ENCODE data around the gene TM9SF3. TPM values are rescaled to one million over a fixed set of nuclear protein-coding genes. Genes with fewer than 3 reads are reported as not detected.
"Not testable (repeated sequence)": the region's sequence is repeated elsewhere in the genome, so short reads cannot be mapped to it uniquely, and the experiment has no call there.

Gene TM9SF3
- total RNA-seq, 1 donor from 2014 or later, result 86.1 TPM

GRCh38 chr10:96588060-96588554, 1.3 kb upstream of the TM9SF3 start:
- Mint-ChIP-seq H3K9me3 (no peaks in the 10 kb centered on the region), H3K36me3 (ENCODE audit: low read depth) (peaks cover 8% of the 10 kb centered on the region), H3K4me3 (no peak overlapping the region), H3K27me3 (peaks cover 18% of the 10 kb centered on the region), H3K27ac (no peak overlapping the region), H3K4me1 (peaks cover 22% of the 10 kb centered on the region)
- intact Hi-C loops (cut with micrococcal nuclease), result loop anchor here (2.0 to 10.0 kb wide), 7 partner anchors 21 to 1057 kb away; partner anchors contain the start of genes ARHGAP19, PI4K2A, PIK3AP1 and TCTN3
- DNase-seq, result peak; percentile 61

DNA sequence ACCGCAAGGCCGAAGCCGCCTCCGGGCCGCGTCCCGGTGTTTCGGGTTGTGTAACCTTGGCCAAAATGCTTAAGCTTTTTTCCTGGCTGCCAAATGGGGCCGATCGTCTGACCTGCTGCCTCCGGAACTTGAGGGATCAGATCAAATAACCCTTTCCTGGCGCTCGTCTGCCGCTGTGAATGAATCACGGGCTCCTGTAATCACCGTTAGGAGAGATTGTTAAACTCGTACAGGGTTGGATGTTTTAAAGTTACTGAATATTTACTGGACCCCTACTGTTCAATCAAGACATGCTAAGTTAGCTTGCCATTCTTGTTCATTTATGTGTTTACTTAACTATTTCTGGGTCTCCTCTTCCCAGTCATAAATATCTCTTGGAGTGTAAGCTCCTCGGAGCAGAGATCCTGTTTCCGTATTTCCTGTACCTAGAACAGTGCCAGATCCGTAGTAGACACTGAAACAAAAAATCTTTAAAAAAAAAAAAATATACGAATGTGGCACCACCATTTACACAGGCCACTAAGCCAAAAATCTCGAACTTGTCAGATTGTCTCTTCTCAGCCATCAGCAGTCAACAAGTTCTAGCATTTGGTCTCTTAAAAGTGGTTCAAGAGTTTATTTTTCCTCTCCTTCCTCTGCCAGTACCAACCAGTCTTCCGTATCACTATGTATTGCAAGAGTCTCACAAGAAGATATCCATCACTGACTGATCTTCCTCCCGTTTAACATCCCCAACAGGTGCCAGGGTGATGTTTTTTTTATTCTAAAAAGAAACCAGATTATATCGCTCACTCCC, 650 bp upstream of the TM9SF3 start:
- DNase-seq, result peak; percentile 61
- intact Hi-C loops (cut with micrococcal nuclease), result loop anchor here (2.0 to 10.0 kb wide), 8 partner anchors 21 to 1057 kb away; partner anchors contain the start of genes ARHGAP19, PI4K2A, PIK3AP1 and TCTN3
- Mint-ChIP-seq H3K4me3 (no peak overlapping the region), H3K27ac (peak overlapping the region; percentile 91), H3K36me3 (ENCODE audit: low read depth) (peaks cover 9% of the 10 kb centered on the region), H3K4me1 (peaks cover 22% of the 10 kb centered on the region), H3K27me3 (peaks cover 16% of the 10 kb centered on the region), H3K9me3 (no peaks in the 10 kb centered on the region)

DNA sequence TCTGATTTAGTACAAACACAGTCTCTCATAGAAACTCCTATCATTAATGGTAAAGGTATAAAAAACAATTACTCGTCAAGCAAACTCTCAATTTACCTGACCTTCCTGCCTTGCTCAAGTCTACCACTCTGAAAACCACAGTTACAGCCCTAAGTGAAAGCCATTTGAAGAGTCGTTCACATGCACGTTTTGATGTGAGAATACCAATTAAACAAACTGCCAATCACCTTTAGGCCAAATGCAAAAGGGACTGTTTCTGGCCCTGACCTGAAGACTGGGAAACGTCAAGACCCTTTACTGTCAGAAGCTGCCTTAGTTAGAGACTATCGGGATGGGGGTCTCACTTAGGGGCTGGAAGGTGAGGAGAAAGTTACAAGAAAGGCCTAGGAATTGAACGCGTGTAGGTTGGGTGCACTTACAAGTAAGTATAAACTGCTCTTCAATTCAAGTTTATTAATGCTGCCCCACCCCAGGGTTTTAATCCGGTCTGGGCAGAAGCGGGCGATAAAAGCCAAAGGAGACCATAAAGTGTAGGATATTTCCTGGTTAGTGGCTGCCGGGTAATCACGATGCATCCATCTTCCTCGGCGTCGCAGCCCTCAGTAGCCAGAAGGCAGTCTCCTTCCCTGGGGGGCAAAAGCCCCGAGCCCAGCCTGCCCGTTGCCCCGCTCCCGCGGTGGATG, 935 bp downstream of the TM9SF3 start:
- peak overlapping the region; percentile 91 for H3K27ac Mint-ChIP-seq
- peaks cover 8% of the 10 kb centered on the region for H3K27me3 Mint-ChIP-seq
- peak; percentile 76 for DNase-seq
- peaks cover 26% of the 10 kb centered on the region for H3K4me1 Mint-ChIP-seq
- no peaks in the 10 kb centered on the region for H3K9me3 Mint-ChIP-seq
- intact Hi-C loops (cut with micrococcal nuclease), result loop anchor here (2.0 to 10.0 kb wide), 6 partner anchors 74 to 1059 kb away; partner anchors contain the start of genes ARHGAP19, PI4K2A, PIK3AP1 and TCTN3
- H3K4me3 Mint-ChIP-seq, result peak overlapping the region; percentile 93
- peaks cover 9% of the 10 kb centered on the region for H3K36me3 Mint-ChIP-seq (ENCODE audit: low read depth)

DNA sequence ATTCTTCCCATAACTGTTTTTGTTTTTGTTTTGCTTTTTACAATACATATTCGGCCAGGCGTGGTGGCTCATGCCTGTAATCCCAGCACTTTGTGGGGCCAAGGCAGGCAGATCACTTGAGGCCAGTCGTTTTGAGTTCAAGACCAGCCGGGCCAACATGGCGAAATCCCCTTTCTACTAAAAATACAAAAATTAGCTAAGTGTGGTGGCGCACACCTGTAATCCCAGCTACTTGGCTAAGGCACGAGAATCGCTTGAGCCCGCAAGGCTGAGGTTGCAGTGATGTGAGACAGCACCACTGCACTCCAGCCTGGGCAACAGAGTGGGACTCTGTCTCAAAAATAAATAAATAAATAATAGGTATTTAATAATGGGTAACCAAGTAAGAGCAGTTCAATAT, 2.3 kb downstream of the TM9SF3 start:
- intact Hi-C loops (cut with micrococcal nuclease), result loop anchor here (10.0 kb wide), 2 partner anchors 140 to 1060 kb away; partner anchors contain the start of genes PI4K2A and PIK3AP1
- Mint-ChIP-seq H3K27me3 (peaks cover 3% of the 10 kb centered on the region), H3K4me1 (peaks cover 30% of the 10 kb centered on the region), H3K36me3 (ENCODE audit: low read depth) (peaks cover 13% of the 10 kb centered on the region), H3K9me3 (no peaks in the 10 kb centered on the region), H3K4me3 (no peak overlapping the region), H3K27ac (no peak overlapping the region)
- DNase-seq, result no peak

DNA sequence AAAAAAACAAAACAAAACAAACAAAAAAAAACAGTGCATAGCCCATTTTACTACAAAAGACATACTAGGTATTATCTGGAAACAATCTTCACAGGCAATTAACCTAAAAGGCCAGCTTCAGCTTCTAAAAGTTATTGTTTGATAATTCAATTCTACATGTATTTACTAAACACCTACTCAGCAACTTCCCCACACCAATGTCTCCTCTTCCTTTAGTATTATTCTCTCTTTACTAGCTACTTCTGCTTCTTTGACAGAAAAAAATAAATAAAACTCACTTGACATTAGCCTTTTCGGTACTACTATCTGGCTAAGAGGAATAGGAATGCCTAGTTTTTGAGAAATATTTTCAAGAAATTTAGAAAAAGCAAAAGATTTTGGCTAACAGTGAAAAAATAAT, 2.8 kb downstream of the TM9SF3 start:
- Mint-ChIP-seq H3K27me3 (peaks cover 3% of the 10 kb centered on the region), H3K9me3 (no peaks in the 10 kb centered on the region), H3K4me3 (no peak overlapping the region), H3K36me3 (ENCODE audit: low read depth) (peaks cover 13% of the 10 kb centered on the region), H3K27ac (no peak overlapping the region), H3K4me1 (peaks cover 30% of the 10 kb centered on the region)
- intact Hi-C loops (cut with micrococcal nuclease), result loop anchor here (10.0 kb wide), 2 partner anchors 141 to 1061 kb away; partner anchors contain the start of genes PI4K2A and PIK3AP1
- DNase-seq, result no peak

- DNase-seq, result no peak
- Mint-ChIP-seq H3K4me1 (peaks cover 32% of the 10 kb centered on the region), H3K36me3 (ENCODE audit: low read depth) (peaks cover 19% of the 10 kb centered on the region), H3K9me3 (no peaks in the 10 kb centered on the region), H3K4me3 (no peak overlapping the region), H3K27ac (no peak overlapping the region), H3K27me3 (no peaks in the 10 kb centered on the region)
- intact Hi-C loops (cut with micrococcal nuclease), result no loop called here
These were observed 7.7 kb downstream of the TM9SF3 start for GRCh38 chr10:96579133-96579532.

- intact Hi-C loops (cut with micrococcal nuclease), result no loop called here
- H3K27ac Mint-ChIP-seq, result no peak overlapping the region
- no peaks in the 10 kb centered on the region for H3K9me3 Mint-ChIP-seq
- no peak overlapping the region for H3K4me3 Mint-ChIP-seq
- no peaks in the 10 kb centered on the region for H3K27me3 Mint-ChIP-seq
- no peak for DNase-seq
- H3K4me1 Mint-ChIP-seq, result peaks cover 28% of the 10 kb centered on the region
- H3K36me3 Mint-ChIP-seq (ENCODE audit: low read depth), result peaks cover 22% of the 10 kb centered on the region
These were observed 8.2 kb downstream of the TM9SF3 start for GRCh38 chr10:96578633-96579032.

- H3K4me1 Mint-ChIP-seq, result peaks cover 28% of the 10 kb centered on the region
- H3K4me3 Mint-ChIP-seq, result no peak overlapping the region
- H3K36me3 Mint-ChIP-seq (ENCODE audit: low read depth), result peaks cover 25% of the 10 kb centered on the region
- intact Hi-C loops (cut with micrococcal nuclease), result no loop called here
- no peaks in the 10 kb centered on the region for H3K27me3 Mint-ChIP-seq
- no peak overlapping the region for H3K27ac Mint-ChIP-seq
- no peak for DNase-seq
- H3K9me3 Mint-ChIP-seq, result no peaks in the 10 kb centered on the region
These were observed 8.8 kb downstream of the TM9SF3 start for GRCh38 chr10:96578022-96578421.

GRCh38 chr10:96577069-96577468, 9.7 kb downstream of the TM9SF3 start:
- no peaks in the 10 kb centered on the region for H3K27me3 Mint-ChIP-seq
- intact Hi-C loops (cut with micrococcal nuclease), result no loop called here

DNA sequence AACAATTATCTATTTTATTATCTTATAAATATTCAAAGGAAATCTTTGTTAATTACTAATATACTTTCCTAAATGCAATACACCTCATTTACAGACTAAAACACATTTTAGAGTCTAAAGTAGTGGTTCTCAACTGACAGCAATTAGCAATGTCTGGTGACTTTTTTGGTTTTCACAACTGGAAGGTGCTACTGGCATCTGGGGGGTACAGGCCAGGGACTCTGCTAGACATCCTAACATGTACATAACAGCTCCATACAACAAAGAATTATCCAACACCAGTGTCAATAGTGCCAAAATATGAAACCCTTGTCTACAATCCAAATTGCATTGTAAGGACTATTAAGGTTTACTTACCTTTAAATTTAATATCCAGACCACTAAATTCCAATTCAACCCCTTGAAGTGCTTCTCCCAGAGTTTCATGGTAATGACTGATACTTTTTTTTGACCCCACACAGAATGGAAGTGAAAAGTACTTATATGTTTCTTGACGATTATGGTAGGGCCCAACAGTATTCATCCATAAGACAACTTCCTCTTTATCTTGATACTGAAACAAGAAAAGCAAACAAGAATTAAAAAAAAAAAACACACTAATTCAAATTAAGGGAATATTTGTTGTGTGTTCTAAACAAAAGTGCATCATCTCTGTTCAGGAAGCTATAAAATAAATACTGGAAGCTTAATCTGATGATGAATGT, 10.4 kb downstream of the TM9SF3 start:
- Mint-ChIP-seq H3K4me1 (peaks cover 24% of the 10 kb centered on the region), H3K9me3 (no peaks in the 10 kb centered on the region), H3K4me3 (no peak overlapping the region), H3K27ac (no peak overlapping the region), H3K36me3 (ENCODE audit: low read depth) (peaks cover 26% of the 10 kb centered on the region), H3K27me3 (no peaks in the 10 kb centered on the region)
- intact Hi-C loops (cut with micrococcal nuclease), result no loop called here
- DNase-seq, result no peak

More at GRCh38 chr10:96577069-96577468, 9.7 kb downstream of the TM9SF3 start:
- no peak overlapping the region for H3K27ac Mint-ChIP-seq
- DNase-seq, result no peak
- H3K36me3 Mint-ChIP-seq (ENCODE audit: low read depth), result peaks cover 26% of the 10 kb centered on the region
- peaks cover 29% of the 10 kb centered on the region for H3K4me1 Mint-ChIP-seq
- H3K4me3 Mint-ChIP-seq, result no peak overlapping the region
- H3K9me3 Mint-ChIP-seq, result no peaks in the 10 kb centered on the region

GRCh38 chr10:96574564-96574963, 12.2 kb downstream of the TM9SF3 start:
- H3K27me3 Mint-ChIP-seq; H3K4me3 Mint-ChIP-seq; H3K9me3 Mint-ChIP-seq; H3K27ac Mint-ChIP-seq; DNase-seq; intact Hi-C loops (cut with micrococcal nuclease): not testable (repeated sequence)
- peaks cover 23% of the 10 kb centered on the region for H3K36me3 Mint-ChIP-seq (ENCODE audit: low read depth)
- peaks cover 21% of the 10 kb centered on the region for H3K4me1 Mint-ChIP-seq

DNA sequence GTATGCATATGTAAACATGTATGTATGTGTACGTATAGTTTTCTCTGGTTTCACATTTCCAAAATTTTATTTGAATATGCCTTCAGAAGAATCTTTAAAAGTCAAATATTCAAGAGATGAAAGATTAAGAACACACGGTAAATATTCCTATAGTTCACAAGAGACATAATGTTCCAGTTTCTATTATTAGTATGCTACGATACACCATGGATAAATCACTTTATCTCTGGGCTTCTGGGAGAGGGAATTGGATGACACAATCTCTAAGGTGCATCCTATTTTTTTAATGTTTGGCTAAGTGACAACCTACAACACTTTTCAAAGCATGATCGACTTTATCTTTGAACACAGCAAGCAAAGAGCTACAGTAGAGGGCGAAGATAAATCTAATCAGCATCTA, 13.8 kb downstream of the TM9SF3 start:
- no peak for DNase-seq
- intact Hi-C loops (cut with micrococcal nuclease), result no loop called here
- no peak overlapping the region for H3K27ac Mint-ChIP-seq
- peaks cover 27% of the 10 kb centered on the region for H3K4me1 Mint-ChIP-seq
- H3K27me3 Mint-ChIP-seq, result no peaks in the 10 kb centered on the region
- no peak overlapping the region for H3K4me3 Mint-ChIP-seq
- H3K36me3 Mint-ChIP-seq (ENCODE audit: low read depth), result peaks cover 27% of the 10 kb centered on the region
- no peaks in the 10 kb centered on the region for H3K9me3 Mint-ChIP-seq

All from activated CD4-positive, alpha-beta T cell treated with anti-CD3 and anti-CD28 coated beads, Interleukin-2, amount 10 ng/mL, durations not matched to agents 24 days and 14 days (primary cell).